MCF 10A (cell line): ENCODE measurements around the gene VPS4A. TPM values are rescaled to one million over a fixed set of nuclear protein-coding genes. Genes with fewer than 3 reads are reported as not detected.

Experiments used
- BruUV-seq: library from RNA; stranded (reverse); fragments of 400-500 nt; replicated peaks from 2 replicates; lab custom pipeline; 2021; lab: Mats Ljungman, UMichigan
- CTCF ChIA-PET: fragments of 300-600 bp; sonication (Branson Sonifier 250); formaldehyde crosslinking; extraction: SDS; loops from one replicate; lab custom pipeline; 2021; ENCODE audit warnings: antibody characterized with exemption, inconsistent platforms; lab: Yijun Ruan, JAX
- POLR2A ChIA-PET: fragments of 300-600, 350-650 bp; sonication (Branson Sonifier 250); formaldehyde crosslinking; extraction: SDS; loops from one replicate; lab custom pipeline; 2020; ENCODE audit warnings: antibody characterized with exemption, inconsistent platforms; lab: Yijun Ruan, JAX
- DNase-seq: peaks from one replicate; pipeline ENCODE4 v3.0.0-alpha.2; 2018; ENCODE audit not compliant: unreplicated experiment
- H3K27ac Mint-ChIP-seq: one replicate; pipeline ENCODE4 v1.8.0; 2022; ENCODE audit warnings: mild to moderate bottlenecking, low read depth, mixed read lengths; ENCODE audit not compliant: unreplicated experiment
- H3K27me3 Mint-ChIP-seq: one replicate; pipeline ENCODE4 v1.8.0; 2022; ENCODE audit warnings: mixed read lengths; ENCODE audit not compliant: insufficient read depth, unreplicated experiment
- H3K36me3 Mint-ChIP-seq: one replicate; pipeline ENCODE4 v1.8.0; 2022; ENCODE audit warnings: mild to moderate bottlenecking, moderate library complexity, mixed read lengths; ENCODE audit not compliant: insufficient read depth, unreplicated experiment
- H3K4me1 Mint-ChIP-seq: one replicate; pipeline ENCODE4 v1.8.0; 2022; ENCODE audit warnings: mixed read lengths; ENCODE audit not compliant: insufficient read depth, unreplicated experiment
- H3K4me3 Mint-ChIP-seq: one replicate; pipeline ENCODE4 v1.8.0; 2022; ENCODE audit warnings: mild to moderate bottlenecking, moderate library complexity, mixed read lengths; ENCODE audit not compliant: unreplicated experiment
- H3K9me3 Mint-ChIP-seq: one replicate; pipeline ENCODE4 v1.8.0; 2022; ENCODE audit warnings: mixed read lengths; ENCODE audit not compliant: unreplicated experiment
- intact Hi-C: fragments of 100-400 bp; cut with micrococcal nuclease; formaldehyde crosslinking; loops from 2 replicates; pipeline ENCODE4 v1.14.1; 2022
- total RNA-seq: library from RNA; stranded (reverse); gene quantifications from 2 replicates; pipeline ENCODE4 v1.2.3, GENCODE V29; 2022
- TF ChIP-seq, protein P1 (sequence below): fragments of 200-600 bp; IDR thresholded peaks from one replicate; pipeline ENCODE4 v1.8.0; 2022; ENCODE audit warnings: antibody characterized with exemption, mild to moderate bottlenecking; ENCODE audit not compliant: unreplicated experiment

VPS4A gene
- total RNA-seq, 1 experiment from 2014 or later = 38.6 TPM

DNA sequence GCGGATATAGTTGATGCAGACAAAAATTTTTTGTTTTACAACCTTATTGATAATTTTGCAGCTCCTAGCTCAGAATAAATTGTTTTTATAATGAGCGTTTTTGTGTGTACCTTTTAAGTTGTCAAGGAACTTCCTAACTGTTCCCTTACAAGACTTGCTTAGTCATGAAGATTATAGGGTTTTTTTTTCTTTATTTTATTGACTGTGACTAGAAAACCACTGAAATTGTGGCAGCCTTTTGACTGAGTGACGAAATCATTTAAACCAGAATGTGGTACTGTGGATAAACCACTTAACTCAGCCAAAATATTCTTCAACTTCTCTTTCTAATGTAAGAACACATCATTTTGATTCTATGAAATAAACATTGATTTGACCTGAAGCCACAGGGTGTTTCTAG lies 40.8 kb upstream of the VPS4A start:
- intact Hi-C loops = no loop called here
- ChIA-PET CTCF (interaction anchor here (1.1 to 1.8 kb wide), 2 partner anchors 17 kb away, joined by 4 to 7 read pairs; no protein-coding TSS in a partner anchor), POLR2A (no interaction called here)
- H3K4me1 Mint-ChIP-seq = no peaks in the 10 kb centered on the region
- no peaks in the 10 kb centered on the region for H3K9me3 Mint-ChIP-seq
- no peak overlapping the region for H3K27ac Mint-ChIP-seq
- no peak for DNase-seq
- peaks cover 8% of the 10 kb centered on the region for H3K36me3 Mint-ChIP-seq
- no peaks in the 10 kb centered on the region for H3K27me3 Mint-ChIP-seq
- BruUV-seq = no TSS peak
- H3K4me3 Mint-ChIP-seq = no peak overlapping the region
- TF ChIP-seq, protein P1, sequence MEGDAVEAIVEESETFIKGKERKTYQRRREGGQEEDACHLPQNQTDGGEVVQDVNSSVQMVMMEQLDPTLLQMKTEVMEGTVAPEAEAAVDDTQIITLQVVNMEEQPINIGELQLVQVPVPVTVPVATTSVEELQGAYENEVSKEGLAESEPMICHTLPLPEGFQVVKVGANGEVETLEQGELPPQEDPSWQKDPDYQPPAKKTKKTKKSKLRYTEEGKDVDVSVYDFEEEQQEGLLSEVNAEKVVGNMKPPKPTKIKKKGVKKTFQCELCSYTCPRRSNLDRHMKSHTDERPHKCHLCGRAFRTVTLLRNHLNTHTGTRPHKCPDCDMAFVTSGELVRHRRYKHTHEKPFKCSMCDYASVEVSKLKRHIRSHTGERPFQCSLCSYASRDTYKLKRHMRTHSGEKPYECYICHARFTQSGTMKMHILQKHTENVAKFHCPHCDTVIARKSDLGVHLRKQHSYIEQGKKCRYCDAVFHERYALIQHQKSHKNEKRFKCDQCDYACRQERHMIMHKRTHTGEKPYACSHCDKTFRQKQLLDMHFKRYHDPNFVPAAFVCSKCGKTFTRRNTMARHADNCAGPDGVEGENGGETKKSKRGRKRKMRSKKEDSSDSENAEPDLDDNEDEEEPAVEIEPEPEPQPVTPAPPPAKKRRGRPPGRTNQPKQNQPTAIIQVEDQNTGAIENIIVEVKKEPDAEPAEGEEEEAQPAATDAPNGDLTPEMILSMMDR = no peak

DNA sequence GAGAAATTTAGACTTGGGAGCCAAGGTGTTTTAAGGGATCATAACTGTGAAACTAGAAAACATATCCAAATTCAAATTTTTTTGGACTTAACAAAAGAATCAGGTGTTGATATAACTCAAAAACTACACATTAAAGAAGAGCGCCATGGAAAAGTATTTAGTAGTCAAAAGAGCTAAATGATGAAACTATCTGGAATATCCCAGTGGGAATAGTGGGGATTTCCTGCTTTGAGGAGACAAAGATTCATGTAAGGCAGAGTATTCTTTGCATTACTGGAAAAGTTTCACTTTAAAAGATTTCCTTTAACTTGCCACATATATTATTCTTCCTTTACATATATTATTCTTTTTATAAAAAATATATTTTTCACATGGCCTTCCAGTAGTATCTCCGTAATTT lies 40.3 kb upstream of the VPS4A start:
- Mint-ChIP-seq H3K27ac (no peak overlapping the region), H3K4me1 (no peaks in the 10 kb centered on the region), H3K9me3 (no peaks in the 10 kb centered on the region), H3K4me3 (no peak overlapping the region), H3K36me3 (peaks cover 8% of the 10 kb centered on the region), H3K27me3 (no peaks in the 10 kb centered on the region)
- ChIA-PET POLR2A (no interaction called here), CTCF (interaction anchor here (1.8 kb wide), 1 partner anchor 17 kb away, joined by 7 read pairs; no protein-coding TSS in a partner anchor)
- no TSS peak for BruUV-seq
- TF ChIP-seq, protein P1 = no peak
- DNase-seq = no peak
- intact Hi-C loops = no loop called here

GRCh38 chr16:69273009-69273408 lies 38.1 kb upstream of the VPS4A start:
- intact Hi-C loops = no loop called here
- no peaks in the 10 kb centered on the region for H3K27me3 Mint-ChIP-seq
- ChIA-PET POLR2A (interaction anchor here (0.7 to 0.9 kb wide), 2 partner anchors 9 to 505 kb away, joined by 3 read pairs; no protein-coding TSS in a partner anchor), CTCF (interaction anchor here (2.5 to 2.6 kb wide), 2 partner anchors 13 to 123 kb away, joined by 7 to 12 read pairs; no protein-coding TSS in a partner anchor)
- TF ChIP-seq, protein P1 = no peak
- H3K9me3 Mint-ChIP-seq = no peaks in the 10 kb centered on the region
- no peak overlapping the region for H3K27ac Mint-ChIP-seq
- no peak overlapping the region for H3K4me3 Mint-ChIP-seq
- DNase-seq = no peak
- H3K36me3 Mint-ChIP-seq = peaks cover 9% of the 10 kb centered on the region
- no peaks in the 10 kb centered on the region for H3K4me1 Mint-ChIP-seq
- BruUV-seq = no TSS peak

DNA sequence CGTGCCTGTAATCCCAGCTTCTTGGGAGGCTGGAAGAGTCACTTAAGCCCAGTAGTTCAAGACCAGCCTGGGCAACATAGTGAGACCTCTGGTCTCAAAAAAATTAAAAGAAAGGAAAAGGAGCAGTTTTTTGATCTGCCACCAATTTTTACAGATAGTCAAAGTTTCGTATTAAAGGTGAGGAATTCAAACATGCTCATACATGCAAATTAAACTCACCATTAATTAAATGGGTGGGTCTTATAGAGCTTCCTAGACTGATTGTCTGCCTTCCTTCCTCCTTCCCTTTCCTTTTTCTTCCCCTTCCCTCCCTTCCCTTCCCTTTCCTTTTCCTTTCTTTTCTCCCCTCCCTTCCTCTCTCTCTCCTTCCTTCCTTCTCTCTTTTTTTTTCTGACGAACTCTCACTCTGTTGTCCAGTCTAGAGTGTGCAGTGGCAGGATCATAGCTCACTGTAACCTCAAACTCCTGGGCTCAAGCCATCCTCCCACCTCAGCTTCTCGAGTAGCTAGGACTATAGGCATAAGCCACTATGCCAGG lies 36.4 kb upstream of the VPS4A start:
- H3K9me3 Mint-ChIP-seq = no peaks in the 10 kb centered on the region
- no peak overlapping the region for H3K4me3 Mint-ChIP-seq
- no peaks in the 10 kb centered on the region for H3K27me3 Mint-ChIP-seq
- H3K4me1 Mint-ChIP-seq = no peaks in the 10 kb centered on the region
- intact Hi-C loops = no loop called here
- H3K36me3 Mint-ChIP-seq = peaks cover 6% of the 10 kb centered on the region
- POLR2A ChIA-PET = interaction anchor here (0.7 to 1.5 kb wide), 4 partner anchors 11 to 744 kb away, joined by 3 to 4 read pairs (median 4); no protein-coding TSS in a partner anchor
- BruUV-seq = no TSS peak
- TF ChIP-seq, protein P1 = no peak
- no peak overlapping the region for H3K27ac Mint-ChIP-seq
- DNase-seq = no peak
- CTCF ChIA-PET = interaction anchor here (0.7 to 2.5 kb wide), 2 partner anchors 125 to 167 kb away, joined by 3 to 7 read pairs; no protein-coding TSS in a partner anchor
